Transverse colon (tissue), 4 donors: ENCODE data around the gene ZC3H18. TPM values are rescaled to one million over a fixed set of nuclear protein-coding genes. Genes with fewer than 3 reads are reported as not detected.

Experiments used
- DNase-seq: peaks from one replicate; pipeline ENCODE4 v3.0.0-alpha.2; 2019
- H3K27ac ChIP-seq, 4 donors: fragments of 200-600 bp; sonication (generic); 2 replicates each; pipeline ENCODE4 v1.5.1; 2016 to 2018; ENCODE audit warnings: inconsistent platforms in 4 of 4
- H3K27me3 ChIP-seq: fragments of 200-600 bp; sonication (generic); 2 replicates; pipeline ENCODE4 v1.5.1; 2017; ENCODE audit warnings: inconsistent platforms
- H3K36me3 ChIP-seq, 4 donors: fragments of 200-600 bp; sonication (generic); 2 replicates each; pipeline ENCODE4 v1.5.1; 2017 to 2019; ENCODE audit warnings: inconsistent platforms in 4 of 4
- H3K4me1 ChIP-seq, 4 donors: fragments of 200-600 bp; sonication (generic); 2 replicates each; pipeline ENCODE4 v1.5.1; 2017 to 2020; ENCODE audit warnings: inconsistent platforms in 4 of 4
- H3K4me3 ChIP-seq, 4 donors: fragments of 200-600 bp; sonication (generic); 1 replicate in 1 of 4; 2 replicates in 3 of 4; pipeline versions ENCODE4 v1.5.1 to v1.6.1; 2017 to 2019; ENCODE audit warnings: inconsistent platforms in 4 of 4
- H3K9me3 ChIP-seq, 2 donors: fragments of 200-600 bp; sonication (generic); 2 replicates each; pipeline ENCODE4 v1.5.1; 2017 to 2019; ENCODE audit warnings: inconsistent platforms in 2 of 2
- EP300 ChIP-seq: sonication (generic); formaldehyde crosslinking; IDR thresholded peaks from one replicate; pipeline ENCODE4 v1.6.1; 2017; ENCODE audit warnings: antibody characterized with exemption, low read depth
- POLR2A ChIP-seq: fragments of 450-650 bp; IDR thresholded peaks from one replicate; pipeline ENCODE4 v1.6.1; 2016; ENCODE audit warnings: antibody characterized with exemption, mild to moderate bottlenecking, moderate library complexity
- POLR2AphosphoS5 ChIP-seq, 3 donors: sonication (generic); formaldehyde crosslinking; IDR thresholded peaks; one replicate each; pipeline ENCODE4 v1.6.1; 2016; ENCODE audit warnings: antibody characterized with exemption in 3 of 3
- WGBS, 2 donors: methylation state at CpG; one replicate each; pipeline ENCODE4 v1.1.5; 2018; ENCODE audit warnings: low coverage in 1 of 2; 5-methylcytosine and 5-hydroxymethylcytosine counted together
- in situ Hi-C, 4 donors: fragments of 200-750 bp; cut with MboI; loops; one replicate each; pipeline versions ENCODE4 v1.15.0 to v1.15.1; 2017; ENCODE audit warnings: low sequenced_read_pairs in 3 of 4, low pct_ligation_motif_present in 1 of 4, low pct_unique_long_range_greater_than_20kb in 1 of 4
- intact Hi-C: fragments of 100-400 bp; cut with DNase I; formaldehyde crosslinking; loops from one replicate; pipeline ENCODE4 v1.15.1; 2023; ENCODE audit warnings: low total_unique reads
- total RNA-seq, 4 donors: library from RNA; depleted of rRNA; stranded (reverse); fragments of >200 nt; gene quantifications; one replicate each; pipeline ENCODE4 v1.1.0, GENCODE V29; 2016
- TF ChIP-seq, protein P1 (sequence below), 5 experiments: fragments of 200-600 bp in 3 of 5; fragments of 450-650 bp in 2 of 5; sonication (generic) in 3 of 5; IDR thresholded peaks; 1 replicate in 2 of 5; 2 replicates in 3 of 5; pipeline ENCODE4 v1.5.1; 2016 to 2017; ENCODE audit warnings: antibody characterized with exemption in 5 of 5, inconsistent platforms in 3 of 5, mild to moderate bottlenecking in 2 of 5, moderate library complexity in 1 of 5

The ZC3H18 gene
- total RNA-seq, 4 donors from 2014 or later = 17.9 to 50.5 (median 25.5) TPM

DNA sequence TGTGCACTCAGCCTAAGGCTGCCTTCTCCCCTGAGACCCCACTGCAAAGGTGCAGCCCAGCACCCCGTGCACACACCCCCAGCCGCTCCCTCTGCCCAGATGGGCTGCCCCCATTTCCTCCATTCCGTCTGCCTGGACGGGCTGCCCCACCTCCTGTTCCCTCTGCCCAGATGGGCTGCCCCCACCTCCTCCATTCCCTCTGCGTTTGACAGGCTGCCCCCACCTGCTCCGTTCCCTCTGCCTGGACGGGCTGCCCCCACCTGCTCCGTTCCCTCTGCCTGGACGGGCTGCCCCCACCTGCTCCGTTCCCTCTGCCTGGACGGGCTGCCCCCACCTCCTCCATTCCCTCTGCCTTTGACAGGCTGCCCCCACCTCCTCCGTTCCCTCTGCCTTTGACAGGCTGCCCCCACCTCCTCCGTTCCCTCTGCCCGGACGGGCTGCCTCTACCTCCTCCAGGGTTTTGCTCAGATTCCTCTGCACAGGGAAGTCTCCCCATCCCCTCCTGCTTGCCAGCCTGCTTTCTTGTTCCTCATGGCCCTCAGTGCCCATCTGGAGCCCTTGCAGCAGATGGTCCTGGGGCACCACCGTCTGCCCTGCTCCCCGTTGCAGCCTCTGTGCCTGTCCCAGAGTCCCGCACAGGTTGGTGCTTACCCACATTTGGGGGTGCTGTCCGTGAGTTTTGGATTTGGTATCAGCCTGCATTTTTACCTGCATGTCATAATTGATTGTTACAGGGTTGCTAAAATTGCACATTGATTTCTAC lies 44.8 kb downstream of the ZC3H18 start:
- in situ Hi-C loops = no loop called here
- H3K4me3 ChIP-seq = no peak overlapping the region
- peaks cover 14 to 43% (median 29%) of the 10 kb centered on the region in 4 donors for H3K4me1 ChIP-seq
- intact Hi-C loops = no loop called here
- TF ChIP-seq POLR2AphosphoS5 (IDR thresholded peaks at IDR 0.05) (no peak), POLR2A (no peak), EP300 (no peak)
- TF ChIP-seq, protein P1, sequence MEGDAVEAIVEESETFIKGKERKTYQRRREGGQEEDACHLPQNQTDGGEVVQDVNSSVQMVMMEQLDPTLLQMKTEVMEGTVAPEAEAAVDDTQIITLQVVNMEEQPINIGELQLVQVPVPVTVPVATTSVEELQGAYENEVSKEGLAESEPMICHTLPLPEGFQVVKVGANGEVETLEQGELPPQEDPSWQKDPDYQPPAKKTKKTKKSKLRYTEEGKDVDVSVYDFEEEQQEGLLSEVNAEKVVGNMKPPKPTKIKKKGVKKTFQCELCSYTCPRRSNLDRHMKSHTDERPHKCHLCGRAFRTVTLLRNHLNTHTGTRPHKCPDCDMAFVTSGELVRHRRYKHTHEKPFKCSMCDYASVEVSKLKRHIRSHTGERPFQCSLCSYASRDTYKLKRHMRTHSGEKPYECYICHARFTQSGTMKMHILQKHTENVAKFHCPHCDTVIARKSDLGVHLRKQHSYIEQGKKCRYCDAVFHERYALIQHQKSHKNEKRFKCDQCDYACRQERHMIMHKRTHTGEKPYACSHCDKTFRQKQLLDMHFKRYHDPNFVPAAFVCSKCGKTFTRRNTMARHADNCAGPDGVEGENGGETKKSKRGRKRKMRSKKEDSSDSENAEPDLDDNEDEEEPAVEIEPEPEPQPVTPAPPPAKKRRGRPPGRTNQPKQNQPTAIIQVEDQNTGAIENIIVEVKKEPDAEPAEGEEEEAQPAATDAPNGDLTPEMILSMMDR (IDR thresholded peaks at IDR 0.05) = no peak
- no peak for DNase-seq
- H3K36me3 ChIP-seq = peaks cover 0 to 16% (median 4%) of the 10 kb centered on the region in 4 donors
- H3K27me3 ChIP-seq = no peaks in the 10 kb centered on the region
- peak overlapping the region in 1 of 4 donors; percentile 80 for H3K27ac ChIP-seq
- H3K9me3 ChIP-seq = no peaks in the 10 kb centered on the region
- 80 to 94% methylated on average over 2 to 19 of the region's 19 CpGs for WGBS, 2 donors

DNA sequence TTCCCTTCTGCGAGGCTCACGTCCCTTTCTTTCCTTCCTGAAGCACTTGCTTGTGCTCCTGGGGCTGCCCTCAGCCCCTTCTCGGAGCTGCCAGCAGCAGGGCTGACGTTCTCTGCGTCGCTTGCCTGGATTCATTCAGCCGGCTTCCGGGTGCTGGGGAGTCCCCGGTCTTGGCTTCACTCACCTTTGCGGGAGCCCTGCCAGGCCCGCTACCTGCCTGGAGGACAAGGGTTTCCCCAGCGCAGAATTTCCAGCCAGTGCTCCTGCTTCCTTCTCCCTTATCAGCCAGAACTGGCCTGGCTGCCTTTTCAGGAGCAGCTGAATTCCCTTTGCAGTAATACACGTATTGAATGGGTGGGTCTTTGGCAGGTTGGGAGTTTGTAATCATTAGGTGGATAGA lies 46.1 kb downstream of the ZC3H18 start:
- H3K9me3 ChIP-seq = no peaks in the 10 kb centered on the region
- in situ Hi-C loops = no loop called here
- TF ChIP-seq POLR2AphosphoS5 (IDR thresholded peaks at IDR 0.05) = peak in 2 of 3 donors; percentile 9 to 33
- TF ChIP-seq, protein P1 (IDR thresholded peaks at IDR 0.05) = no peak
- no peak for TF ChIP-seq EP300
- no peak for TF ChIP-seq POLR2A
- peak overlapping the region; percentile 40 to 80 (median 54) for H3K27ac ChIP-seq
- 55 to 68% methylated on average over 2 to 13 of the region's 13 CpGs for WGBS, 2 donors
- peaks cover 14 to 44% (median 29%) of the 10 kb centered on the region in 4 donors for H3K4me1 ChIP-seq
- H3K36me3 ChIP-seq = peaks cover 0 to 7% (median 3%) of the 10 kb centered on the region in 4 donors
- no peak overlapping the region for H3K4me3 ChIP-seq
- intact Hi-C loops = no loop called here
- H3K27me3 ChIP-seq = no peaks in the 10 kb centered on the region
- peak; percentile 87 for DNase-seq

DNA sequence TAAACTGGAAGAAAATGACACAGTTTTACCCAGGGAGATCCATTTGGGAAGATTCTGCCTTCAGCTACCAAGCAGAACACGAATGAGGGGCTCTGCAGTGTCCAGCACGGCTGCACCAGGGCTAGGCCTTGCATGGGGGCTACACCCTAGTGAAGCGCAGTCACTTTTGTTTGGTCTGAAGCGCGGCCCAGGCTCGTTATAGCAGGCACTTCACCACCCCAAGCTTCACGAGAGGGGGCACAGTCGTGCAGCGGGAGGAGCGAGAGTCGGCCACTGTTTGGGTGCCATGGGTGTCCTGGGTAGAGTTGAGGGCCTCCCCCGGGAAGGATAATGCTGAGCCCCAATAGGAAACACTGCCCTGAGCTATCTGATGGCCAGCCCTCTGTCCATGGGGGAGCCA lies 46.5 kb downstream of the ZC3H18 start:
- H3K4me3 ChIP-seq = no peak overlapping the region
- no peaks in the 10 kb centered on the region for H3K9me3 ChIP-seq
- TF ChIP-seq, protein P1 (IDR thresholded peaks at IDR 0.05) = no peak
- H3K27ac ChIP-seq = peak overlapping the region; percentile 40 to 80 (median 54)
- H3K27me3 ChIP-seq = no peaks in the 10 kb centered on the region
- H3K4me1 ChIP-seq = peaks cover 14 to 44% (median 29%) of the 10 kb centered on the region in 4 donors
- in situ Hi-C loops = no loop called here
- DNase-seq = no peak
- 89% methylated on average over 12 of the region's 12 CpGs; no CpG with 5 or more reads in 1 of the 2 donors for whole genome bisulfite sequencing, 2 donors
- peaks cover 0 to 7% (median 1%) of the 10 kb centered on the region in 4 donors for H3K36me3 ChIP-seq
- intact Hi-C loops = no loop called here

DNA sequence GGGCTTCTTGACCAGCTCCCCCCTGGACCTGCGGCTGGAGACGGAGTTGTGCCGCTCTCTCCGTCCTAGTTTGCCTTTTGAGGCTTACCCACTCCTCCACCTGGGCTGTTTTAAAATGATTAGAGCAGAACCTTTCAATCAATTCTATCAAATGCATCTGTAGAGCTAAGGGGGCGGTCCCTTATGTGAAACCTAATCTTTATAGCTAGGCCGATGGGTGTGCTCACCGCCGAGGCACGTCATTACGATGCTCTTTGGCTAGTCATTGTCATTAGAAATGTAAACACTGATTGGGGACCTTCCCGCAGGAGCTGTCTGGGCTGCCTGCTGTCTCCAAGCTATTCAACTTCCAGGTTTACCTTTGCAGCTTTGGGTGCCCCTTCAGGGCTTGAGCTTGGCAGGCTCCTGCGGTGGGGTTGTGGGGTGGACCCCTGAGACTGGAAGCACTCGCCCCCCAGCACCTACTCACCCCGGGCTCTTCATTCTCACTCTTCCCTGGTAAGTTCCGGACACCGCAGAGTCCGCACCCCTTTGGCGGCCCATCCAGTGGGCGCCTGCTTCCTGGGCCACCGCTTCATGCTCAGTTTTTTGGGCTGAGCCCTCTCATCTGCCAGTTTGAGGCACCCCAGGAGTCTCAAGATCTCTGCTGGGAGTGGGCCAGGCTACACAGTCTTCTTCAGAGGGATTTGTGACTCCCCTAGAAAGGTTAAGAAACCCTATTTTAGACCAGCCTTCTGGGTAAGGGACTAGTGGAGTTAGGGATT lies 47.2 kb downstream of the ZC3H18 start:
- Histone ChIP-seq H3K27ac (peak overlapping the region in 3 of 4 donors; percentile 52 to 80 (median 64)), H3K9me3 (no peaks in the 10 kb centered on the region), H3K27me3 (no peaks in the 10 kb centered on the region), H3K4me1 (peaks cover 14 to 44% (median 29%) of the 10 kb centered on the region in 4 donors), H3K4me3 (no peak overlapping the region), H3K36me3 (peaks cover 0 to 6% (median 2%) of the 10 kb centered on the region in 4 donors)
- DNase-seq = peak; percentile 53
- TF ChIP-seq EP300 (no peak), POLR2AphosphoS5 (IDR thresholded peaks at IDR 0.05) (peak in 1 of 3 donors; percentile 30), POLR2A (no peak)
- TF ChIP-seq, protein P1 (IDR thresholded peaks at IDR 0.05) = no peak
- intact Hi-C loops = no loop called here
- WGBS, 2 donors = 73 to 75% methylated on average over 3 to 20 of the region's 20 CpGs
- in situ Hi-C loops = no loop called here
